ENCODE results near the gene RIN1.

RIN1 gene

DNA sequence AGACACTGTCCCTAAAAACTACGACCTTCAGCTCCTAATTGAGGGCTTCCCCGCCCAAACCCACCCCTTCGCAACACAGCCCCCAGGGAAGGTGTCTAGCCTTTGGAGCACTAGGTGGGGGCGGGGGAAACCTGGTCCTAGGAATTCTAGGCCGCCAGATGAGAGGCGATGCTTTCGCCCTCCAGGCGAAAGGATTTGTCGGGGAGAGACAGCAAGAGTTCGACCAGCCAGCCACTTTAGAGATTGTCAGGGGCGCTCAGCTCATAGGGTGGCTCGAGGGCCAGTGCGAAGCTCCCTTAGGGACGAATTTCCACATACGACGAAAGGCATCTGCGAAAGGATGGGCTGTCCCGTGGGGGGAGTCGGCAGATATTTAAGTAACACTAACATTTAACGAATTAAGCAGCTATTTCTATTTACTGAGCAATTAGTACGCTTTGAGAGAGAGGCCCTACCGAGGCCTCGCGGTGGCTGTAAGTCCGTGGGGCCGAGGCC lies 24.7 kb downstream of the RIN1 start:
- TF ChIP-seq POLR2AphosphoS5 (IDR thresholded peaks at IDR 0.05; ENCODE audit: low read depth, low read length) (no peak), FOXP2 (optimal IDR thresholded peaks at IDR 0.05; ENCODE audit: borderline replicate concordance, extremely low read depth, extremely low read length, insufficient read depth) (no peak)

DNA sequence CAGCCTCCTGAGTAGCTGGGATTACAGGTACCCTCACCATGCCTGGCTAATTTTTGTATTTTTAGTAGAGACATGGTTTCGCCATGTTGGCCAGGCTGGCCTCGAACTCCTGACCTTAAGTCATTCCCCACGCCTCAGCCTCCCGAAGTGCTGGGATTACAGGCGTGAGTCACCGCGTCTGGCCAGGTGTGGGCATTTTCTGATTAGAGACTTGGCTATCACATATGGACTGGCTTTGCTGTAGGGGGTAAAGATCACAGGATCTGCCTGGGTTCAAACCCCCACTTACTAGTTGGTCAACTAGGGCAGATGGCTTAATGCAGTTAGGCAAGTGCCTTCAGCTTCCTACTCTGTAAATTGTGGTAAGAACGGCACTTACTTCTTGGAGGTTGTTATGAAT lies 25.9 kb downstream of the RIN1 start:
- TF ChIP-seq FOXP2 (optimal IDR thresholded peaks at IDR 0.05; ENCODE audit: borderline replicate concordance, extremely low read depth, extremely low read length, insufficient read depth) (no peak), TAF1 (IDR thresholded peaks at IDR 0.05; ENCODE audit: borderline replicate concordance, insufficient read depth, low read length) (no peak), POLR2AphosphoS5 (IDR thresholded peaks at IDR 0.05; ENCODE audit: low read depth, low read length) (no peak), SIN3A (IDR thresholded peaks at IDR 0.05; ENCODE audit: borderline replicate concordance, insufficient read depth, low read length) (no peak)
- TF ChIP-seq, protein P1, sequence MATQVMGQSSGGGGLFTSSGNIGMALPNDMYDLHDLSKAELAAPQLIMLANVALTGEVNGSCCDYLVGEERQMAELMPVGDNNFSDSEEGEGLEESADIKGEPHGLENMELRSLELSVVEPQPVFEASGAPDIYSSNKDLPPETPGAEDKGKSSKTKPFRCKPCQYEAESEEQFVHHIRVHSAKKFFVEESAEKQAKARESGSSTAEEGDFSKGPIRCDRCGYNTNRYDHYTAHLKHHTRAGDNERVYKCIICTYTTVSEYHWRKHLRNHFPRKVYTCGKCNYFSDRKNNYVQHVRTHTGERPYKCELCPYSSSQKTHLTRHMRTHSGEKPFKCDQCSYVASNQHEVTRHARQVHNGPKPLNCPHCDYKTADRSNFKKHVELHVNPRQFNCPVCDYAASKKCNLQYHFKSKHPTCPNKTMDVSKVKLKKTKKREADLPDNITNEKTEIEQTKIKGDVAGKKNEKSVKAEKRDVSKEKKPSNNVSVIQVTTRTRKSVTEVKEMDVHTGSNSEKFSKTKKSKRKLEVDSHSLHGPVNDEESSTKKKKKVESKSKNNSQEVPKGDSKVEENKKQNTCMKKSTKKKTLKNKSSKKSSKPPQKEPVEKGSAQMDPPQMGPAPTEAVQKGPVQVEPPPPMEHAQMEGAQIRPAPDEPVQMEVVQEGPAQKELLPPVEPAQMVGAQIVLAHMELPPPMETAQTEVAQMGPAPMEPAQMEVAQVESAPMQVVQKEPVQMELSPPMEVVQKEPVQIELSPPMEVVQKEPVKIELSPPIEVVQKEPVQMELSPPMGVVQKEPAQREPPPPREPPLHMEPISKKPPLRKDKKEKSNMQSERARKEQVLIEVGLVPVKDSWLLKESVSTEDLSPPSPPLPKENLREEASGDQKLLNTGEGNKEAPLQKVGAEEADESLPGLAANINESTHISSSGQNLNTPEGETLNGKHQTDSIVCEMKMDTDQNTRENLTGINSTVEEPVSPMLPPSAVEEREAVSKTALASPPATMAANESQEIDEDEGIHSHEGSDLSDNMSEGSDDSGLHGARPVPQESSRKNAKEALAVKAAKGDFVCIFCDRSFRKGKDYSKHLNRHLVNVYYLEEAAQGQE (IDR thresholded peaks at IDR 0.05; ENCODE audit: insufficient read depth in 1 of 2, low read depth in 2 of 2, low read length in 2 of 2): no peak

DNA sequence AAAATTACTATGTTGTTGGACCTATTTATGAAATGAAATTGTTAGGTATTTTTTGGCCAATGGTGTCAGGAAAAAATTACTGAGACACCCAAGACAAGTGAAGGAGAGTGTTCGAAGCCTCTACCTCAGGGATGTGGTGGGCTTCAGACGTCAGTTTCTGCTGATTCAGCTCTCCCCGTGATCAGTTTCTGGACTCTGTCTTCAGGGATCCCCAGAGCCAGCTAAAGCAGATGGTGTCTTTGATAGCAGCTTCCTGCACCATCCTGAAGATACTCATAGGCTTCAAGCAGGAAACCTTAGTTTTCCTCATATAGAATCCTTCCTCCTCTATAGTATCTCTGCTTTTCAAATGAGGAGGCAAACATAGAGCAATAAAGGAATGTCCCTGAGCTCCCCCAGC lies 26.8 kb downstream of the RIN1 start:
- TF ChIP-seq TAF1 (IDR thresholded peaks at IDR 0.05; ENCODE audit: borderline replicate concordance, insufficient read depth, low read length) (no peak), SIN3A (IDR thresholded peaks at IDR 0.05; ENCODE audit: borderline replicate concordance, insufficient read depth, low read length) (no peak), POLR2AphosphoS5 (IDR thresholded peaks at IDR 0.05; ENCODE audit: low read depth, low read length) (no peak), FOXP2 (optimal IDR thresholded peaks at IDR 0.05; ENCODE audit: borderline replicate concordance, extremely low read depth, extremely low read length, insufficient read depth) (no peak)
- TF ChIP-seq, protein P1 (IDR thresholded peaks at IDR 0.05; ENCODE audit: insufficient read depth in 1 of 2, low read depth in 2 of 2, low read length in 2 of 2): no peak

DNA sequence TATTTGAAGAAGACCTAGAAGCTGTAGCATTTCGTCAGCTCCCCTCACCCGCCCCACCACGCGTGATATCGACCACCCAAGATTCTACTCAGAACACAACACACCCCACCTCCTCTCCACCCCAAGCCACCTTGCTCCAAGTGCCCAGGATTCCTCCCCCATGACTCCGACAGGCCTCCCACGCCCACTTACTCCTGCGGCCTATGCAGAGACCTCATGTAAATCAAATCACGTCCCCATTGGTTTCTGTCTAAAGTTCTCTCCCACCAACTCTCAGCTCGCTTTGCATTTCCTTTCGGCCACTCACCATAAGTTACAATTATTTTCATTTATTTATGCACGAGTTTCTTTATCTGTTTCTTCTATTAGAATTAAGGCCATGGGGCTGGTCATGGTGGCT lies 33.6 kb downstream of the RIN1 start:
- TF ChIP-seq SIN3A (IDR thresholded peaks at IDR 0.05; ENCODE audit: borderline replicate concordance, insufficient read depth, low read length) (no peak), POLR2AphosphoS5 (IDR thresholded peaks at IDR 0.05; ENCODE audit: low read depth, low read length) (no peak), FOXP2 (optimal IDR thresholded peaks at IDR 0.05; ENCODE audit: borderline replicate concordance, extremely low read depth, extremely low read length, insufficient read depth) (no peak), TAF1 (IDR thresholded peaks at IDR 0.05; ENCODE audit: borderline replicate concordance, insufficient read depth, low read length) (no peak)
- TF ChIP-seq, protein P1 (IDR thresholded peaks at IDR 0.05; ENCODE audit: insufficient read depth in 1 of 2, low read depth in 2 of 2, low read length in 2 of 2): no peak

DNA sequence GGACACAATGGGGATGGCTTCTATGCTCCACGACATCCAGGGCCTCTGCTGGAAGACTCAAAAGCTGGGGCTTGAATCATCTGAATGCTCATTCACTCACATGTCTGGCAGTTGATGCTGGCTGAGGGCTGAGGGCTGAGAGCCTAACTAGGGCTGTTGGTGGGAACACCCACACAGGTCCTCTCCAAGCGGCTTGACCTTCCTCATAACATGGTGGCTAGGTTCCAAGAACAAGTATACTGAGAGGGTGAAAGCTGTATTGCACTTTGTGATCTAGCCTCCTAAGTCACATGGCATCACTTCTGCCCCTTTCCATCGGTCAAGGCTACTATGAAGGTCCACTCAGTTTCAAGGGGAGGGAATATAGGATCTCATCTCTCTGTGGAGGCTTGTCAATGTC lies 37.0 kb downstream of the RIN1 start:
- TF ChIP-seq POLR2AphosphoS5 (IDR thresholded peaks at IDR 0.05; ENCODE audit: low read depth, low read length): no peak
- TF ChIP-seq, protein P1 (IDR thresholded peaks at IDR 0.05; ENCODE audit: insufficient read depth in 1 of 2, low read depth in 2 of 2, low read length in 2 of 2): no peak
- no peak for TF ChIP-seq TAF1 (IDR thresholded peaks at IDR 0.05; ENCODE audit: borderline replicate concordance, insufficient read depth, low read length)
- TF ChIP-seq SIN3A (IDR thresholded peaks at IDR 0.05; ENCODE audit: borderline replicate concordance, insufficient read depth, low read length): no peak
- no peak for TF ChIP-seq FOXP2 (optimal IDR thresholded peaks at IDR 0.05; ENCODE audit: borderline replicate concordance, extremely low read depth, extremely low read length, insufficient read depth)
